Type B pancreatic cell (in vitro differentiated cells): Measurements from ENCODE around the gene SLC2A5. TPM values are rescaled to one million over a fixed set of nuclear protein-coding genes. Genes with fewer than 3 reads are reported as not detected.
A peak's percentile ranks its signal among the peaks of the same experiment; 100 is the strongest.

Experiments used
- DNase-seq: peaks from one replicate; pipeline ENCODE4 v3.0.0; 2021; ENCODE audit warnings: mixed read lengths; ENCODE audit not compliant: unreplicated experiment; ENCODE audit errors: extremely low spot score
- H3K27ac Mint-ChIP-seq: 2 replicates; pipeline ENCODE4 v1.8.0; 2021; ENCODE audit warnings: mild to moderate bottlenecking, mixed read lengths
- H3K27me3 Mint-ChIP-seq: 2 replicates; pipeline ENCODE4 v1.8.0; 2021; ENCODE audit warnings: mixed read lengths
- H3K36me3 Mint-ChIP-seq: 2 replicates; pipeline ENCODE4 v1.8.0; 2021; ENCODE audit warnings: mixed read lengths
- H3K4me1 Mint-ChIP-seq: one replicate; pipeline ENCODE4 v1.8.0; 2021; ENCODE audit warnings: mixed read lengths; ENCODE audit not compliant: unreplicated experiment
- H3K4me3 Mint-ChIP-seq: 2 replicates; pipeline ENCODE4 v1.8.0; 2021; ENCODE audit warnings: mild to moderate bottlenecking, mixed read lengths
- H3K9me3 Mint-ChIP-seq: 2 replicates; pipeline ENCODE4 v1.8.0; 2021; ENCODE audit warnings: mixed read lengths
- CTCF ChIP-seq: fragments of 200-600 bp; sonication (generic); conservative IDR thresholded peaks from 2 replicates; pipeline ENCODE4 v1.5.0; 2021; ENCODE audit warnings: antibody characterized with exemption, mild to moderate bottlenecking
- total RNA-seq: library from RNA; stranded (reverse); gene quantifications from 2 replicates; pipeline ENCODE4 v1.2.1, GENCODE V29; 2021; ENCODE audit warnings: low replicate concordance

SLC2A5 gene
- total RNA-seq, 1 donor from 2014 or later = 2.7 TPM

GRCh38 chr1:9058465-9058864 is 11.0 kb downstream of the SLC2A5 start:
- no peaks in the 10 kb centered on the region for H3K27me3 Mint-ChIP-seq
- H3K27ac Mint-ChIP-seq = no peak overlapping the region
- TF ChIP-seq CTCF = peak; percentile 35
- H3K4me1 Mint-ChIP-seq = peaks cover 12% of the 10 kb centered on the region
- DNase-seq = no peak
- no peaks in the 10 kb centered on the region for H3K36me3 Mint-ChIP-seq
- no peak overlapping the region for H3K4me3 Mint-ChIP-seq
- no peaks in the 10 kb centered on the region for H3K9me3 Mint-ChIP-seq

GRCh38 chr1:9057851-9058250 is 11.6 kb downstream of the SLC2A5 start:
- DNase-seq = no peak
- no peak overlapping the region for H3K27ac Mint-ChIP-seq
- no peaks in the 10 kb centered on the region for H3K36me3 Mint-ChIP-seq
- no peak for TF ChIP-seq CTCF
- no peak overlapping the region for H3K4me3 Mint-ChIP-seq
- peaks cover 12% of the 10 kb centered on the region for H3K4me1 Mint-ChIP-seq
- no peaks in the 10 kb centered on the region for H3K27me3 Mint-ChIP-seq
- H3K9me3 Mint-ChIP-seq = no peaks in the 10 kb centered on the region

- Mint-ChIP-seq H3K27ac (no peak overlapping the region), H3K4me1 (no peaks in the 10 kb centered on the region), H3K27me3 (peaks cover 4% of the 10 kb centered on the region), H3K36me3 (no peaks in the 10 kb centered on the region), H3K9me3 (no peaks in the 10 kb centered on the region), H3K4me3 (no peak overlapping the region)
- DNase-seq = no peak
- TF ChIP-seq CTCF = no peak
These were observed 17.0 kb downstream of the SLC2A5 start for GRCh38 chr1:9052272-9053049.

GRCh38 chr1:9051379-9051778 is 18.1 kb downstream of the SLC2A5 start:
- Mint-ChIP-seq H3K27me3 (peaks cover 4% of the 10 kb centered on the region), H3K9me3 (no peaks in the 10 kb centered on the region), H3K36me3 (no peaks in the 10 kb centered on the region), H3K4me3 (no peak overlapping the region), H3K4me1 (no peaks in the 10 kb centered on the region), H3K27ac (no peak overlapping the region)
- no peak for TF ChIP-seq CTCF
- no peak for DNase-seq

- no peak for DNase-seq
- H3K36me3 Mint-ChIP-seq = no peaks in the 10 kb centered on the region
- no peaks in the 10 kb centered on the region for H3K4me1 Mint-ChIP-seq
- no peak overlapping the region for H3K27ac Mint-ChIP-seq
- no peak overlapping the region for H3K4me3 Mint-ChIP-seq
- H3K27me3 Mint-ChIP-seq = peaks cover 4% of the 10 kb centered on the region
- no peaks in the 10 kb centered on the region for H3K9me3 Mint-ChIP-seq
- no peak for TF ChIP-seq CTCF
These were observed 18.6 kb downstream of the SLC2A5 start for GRCh38 chr1:9050803-9051202.
